Measurements from ENCODE around the gene NEK6. TPM values are rescaled to one million over a fixed set of nuclear protein-coding genes. Genes with fewer than 3 reads are reported as not detected.

NEK6 gene
- polyA plus RNA-seq, 6 donors from 2014 or later = 4.5 to 15.2 (median 8.0) TPM

GRCh38 chr9:124359855-124360678 lies 102.3 kb downstream of the NEK6 start:
- Mint-ChIP-seq H3K36me3 (peaks cover 3 to 4% of the 10 kb centered on the region in 2 donors), H3K4me1 (peaks cover 16 to 21% (median 21%) of the 10 kb centered on the region in 3 donors), H3K9me3 (no peaks in the 10 kb centered on the region), H3K27me3 (no peaks in the 10 kb centered on the region), H3K27ac (peak overlapping the region in 5 of 6 donors; percentile 34 to 81 (median 70)), H3K4me3 (no peak overlapping the region)
- ATAC-seq (ENCODE audit: low read depth in 2 of 2) (no peak), DNase-seq (no peak)

GRCh38 chr9:124361128-124361527 lies 103.4 kb downstream of the NEK6 start:
- ATAC-seq (ENCODE audit: low read depth in 2 of 2) (no peak), DNase-seq (no peak)
- Mint-ChIP-seq H3K27me3 (no peaks in the 10 kb centered on the region), H3K4me1 (peaks cover 18 to 29% (median 23%) of the 10 kb centered on the region in 3 donors), H3K9me3 (no peaks in the 10 kb centered on the region), H3K4me3 (no peak overlapping the region), H3K36me3 (peaks cover 6 to 8% of the 10 kb centered on the region in 2 donors), H3K27ac (no peak overlapping the region)

GRCh38 chr9:124363326-124364096 lies 105.8 kb downstream of the NEK6 start:
- peak overlapping the region in 1 of 6 donors; percentile 94 for H3K27ac Mint-ChIP-seq

GRCh38 chr9:124364141-124364540 lies 106.4 kb downstream of the NEK6 start:
- DNase-seq (no peak), ATAC-seq (ENCODE audit: low read depth in 2 of 2) (no peak)
- Mint-ChIP-seq H3K4me3 (no peak overlapping the region), H3K9me3 (no peaks in the 10 kb centered on the region), H3K27ac (peak overlapping the region in 1 of 6 donors; percentile 29), H3K36me3 (peaks cover 6 to 15% of the 10 kb centered on the region in 2 donors), H3K27me3 (no peaks in the 10 kb centered on the region), H3K4me1 (peaks cover 16 to 43% (median 29%) of the 10 kb centered on the region in 3 donors)

More at GRCh38 chr9:124363326-124364096, 105.8 kb downstream of the NEK6 start:
- Mint-ChIP-seq H3K4me3 (no peak overlapping the region), H3K36me3 (peaks cover 6 to 15% of the 10 kb centered on the region in 2 donors), H3K9me3 (no peaks in the 10 kb centered on the region), H3K4me1 (peaks cover 21 to 37% (median 26%) of the 10 kb centered on the region in 3 donors), H3K27me3 (no peaks in the 10 kb centered on the region)
- DNase-seq = no peak
- ATAC-seq (ENCODE audit: low read depth in 2 of 2) = no peak

- Mint-ChIP-seq H3K36me3 (peaks cover 6 to 15% of the 10 kb centered on the region in 2 donors), H3K4me3 (peak overlapping the region in 1 of 8 donors; percentile 10), H3K27me3 (no peaks in the 10 kb centered on the region), H3K4me1 (peaks cover 12 to 50% (median 28%) of the 10 kb centered on the region in 3 donors), H3K9me3 (no peaks in the 10 kb centered on the region), H3K27ac (peak overlapping the region in 2 of 6 donors; percentile 24 to 59)
- no peak for DNase-seq
- no peak for ATAC-seq (ENCODE audit: low read depth in 2 of 2)
Observed at GRCh38 chr9:124365036-124365435, 107.3 kb downstream of the NEK6 start.

GRCh38 chr9:124366476-124367220 lies 108.9 kb downstream of the NEK6 start:
- Mint-ChIP-seq H3K36me3 (peaks cover 6 to 15% of the 10 kb centered on the region in 2 donors), H3K9me3 (no peaks in the 10 kb centered on the region), H3K4me1 (peaks cover 7 to 45% (median 26%) of the 10 kb centered on the region in 3 donors), H3K4me3 (no peak overlapping the region), H3K27me3 (no peaks in the 10 kb centered on the region), H3K27ac (peak overlapping the region in 3 of 6 donors; percentile 32 to 76 (median 59))
- ATAC-seq (ENCODE audit: low read depth in 2 of 2) = no peak
- DNase-seq = no peak

GRCh38 chr9:124368692-124369091 lies 110.9 kb downstream of the NEK6 start:
- ATAC-seq (ENCODE audit: low read depth in 2 of 2) (no peak), DNase-seq (no peak)
- H3K27ac Mint-ChIP-seq = no peak overlapping the region
- no peak overlapping the region for H3K4me3 Mint-ChIP-seq
- H3K36me3 Mint-ChIP-seq = peaks cover 7 to 15% of the 10 kb centered on the region in 2 donors
- H3K4me1 Mint-ChIP-seq = peaks cover 12 to 55% (median 26%) of the 10 kb centered on the region in 3 donors
- H3K9me3 Mint-ChIP-seq = no peaks in the 10 kb centered on the region
- no peaks in the 10 kb centered on the region for H3K27me3 Mint-ChIP-seq

GRCh38 chr9:124369231-124369797 lies 111.6 kb downstream of the NEK6 start:
- peak overlapping the region in 3 of 6 donors; percentile 30 to 81 (median 33) for H3K27ac Mint-ChIP-seq
- no peak for ATAC-seq (ENCODE audit: low read depth in 2 of 2)

GRCh38 chr9:124370896-124371582 lies 113.3 kb downstream of the NEK6 start:
- H3K27me3 Mint-ChIP-seq = no peaks in the 10 kb centered on the region
- ATAC-seq (ENCODE audit: low read depth in 2 of 2) = no peak

More at GRCh38 chr9:124369231-124369797, 111.6 kb downstream of the NEK6 start:
- no peaks in the 10 kb centered on the region for H3K27me3 Mint-ChIP-seq
- peaks cover 0 to 3% (median 0%) of the 10 kb centered on the region in 7 donors for H3K9me3 Mint-ChIP-seq
- no peak for DNase-seq
- no peak overlapping the region for H3K4me3 Mint-ChIP-seq
- peaks cover 12 to 55% (median 26%) of the 10 kb centered on the region in 3 donors for H3K4me1 Mint-ChIP-seq
- H3K36me3 Mint-ChIP-seq = peaks cover 12 to 15% of the 10 kb centered on the region in 2 donors

GRCh38 chr9:124372038-124372437 lies 114.3 kb downstream of the NEK6 start:
- Mint-ChIP-seq H3K4me3 (no peak overlapping the region), H3K4me1 (peaks cover 9 to 47% (median 14%) of the 10 kb centered on the region in 3 donors), H3K27me3 (no peaks in the 10 kb centered on the region), H3K36me3 (peaks cover 2 to 11% of the 10 kb centered on the region in 2 donors), H3K27ac (peak overlapping the region in 2 of 6 donors; percentile 6 to 80), H3K9me3 (peaks cover 0 to 3% (median 0%) of the 10 kb centered on the region in 7 donors)
- DNase-seq = no peak
- no peak for ATAC-seq (ENCODE audit: low read depth in 2 of 2)

More at GRCh38 chr9:124370896-124371582, 113.3 kb downstream of the NEK6 start:
- Mint-ChIP-seq H3K9me3 (peaks cover 0 to 3% (median 0%) of the 10 kb centered on the region in 7 donors), H3K4me3 (no peak overlapping the region), H3K4me1 (peaks cover 9 to 48% (median 20%) of the 10 kb centered on the region in 3 donors), H3K27ac (peak overlapping the region in 2 of 6 donors; percentile 26 to 41), H3K36me3 (peaks cover 8 to 11% of the 10 kb centered on the region in 2 donors)
- no peak for DNase-seq

GRCh38 chr9:124373386-124373785 lies 115.6 kb downstream of the NEK6 start:
- ATAC-seq (ENCODE audit: low read depth in 2 of 2) (no peak), DNase-seq (no peak)
- H3K4me1 Mint-ChIP-seq = peaks cover 8 to 39% (median 9%) of the 10 kb centered on the region in 3 donors
- H3K36me3 Mint-ChIP-seq = peaks cover 0 to 11% of the 10 kb centered on the region in 2 donors
- H3K27ac Mint-ChIP-seq = no peak overlapping the region
- no peaks in the 10 kb centered on the region for H3K27me3 Mint-ChIP-seq
- peaks cover 0 to 3% (median 0%) of the 10 kb centered on the region in 7 donors for H3K9me3 Mint-ChIP-seq
- H3K4me3 Mint-ChIP-seq = no peak overlapping the region

GRCh38 chr9:124373851-124374250 lies 116.1 kb downstream of the NEK6 start:
- H3K9me3 Mint-ChIP-seq = peaks cover 0 to 3% (median 0%) of the 10 kb centered on the region in 7 donors
- ATAC-seq (ENCODE audit: low read depth in 2 of 2) = no peak
- peaks cover 5 to 34% (median 9%) of the 10 kb centered on the region in 3 donors for H3K4me1 Mint-ChIP-seq
- H3K27me3 Mint-ChIP-seq = no peaks in the 10 kb centered on the region
- no peak overlapping the region for H3K4me3 Mint-ChIP-seq
- no peak overlapping the region for H3K27ac Mint-ChIP-seq
- H3K36me3 Mint-ChIP-seq = peaks cover 0 to 11% of the 10 kb centered on the region in 2 donors
- no peak for DNase-seq
